Right lobe of liver (tissue), 4 donors: ENCODE results near the gene SAMD4A.

ENCODE experiments used
- CTCF ChIP-seq, 4 donors: fragments of 200-600 bp in 3 of 4; fragments of 450-650 bp in 1 of 4; IDR thresholded peaks; one replicate each; pipeline versions ENCODE4 v1.5.1 to v1.8.0; 2016 to 2022; ENCODE audit warnings: antibody characterized with exemption in 4 of 4, mild to moderate bottlenecking in 2 of 4
- POLR2A ChIP-seq: fragments of 450-650 bp; IDR thresholded peaks from one replicate; pipeline ENCODE4 v1.6.1; 2017; ENCODE audit warnings: antibody characterized with exemption, mild to moderate bottlenecking
- donor health status: DM: no; HTN: no; CAD: no.
- donor health status: DM: no; HTN: no; CAD: no.
- donor health status: DM: no; HTN: yes; CAD: no.

GRCh38 chr14:54673193-54674045 is 106.5 kb downstream of the SAMD4A start:
- TF ChIP-seq CTCF (IDR thresholded peaks at IDR 0.05) (no peak), POLR2A (no peak)
